ENCODE results near the gene HACD1.
"Not testable (repeated sequence)": the region's sequence is repeated elsewhere in the genome, so short reads cannot be mapped to it uniquely, and the experiment has no call there.

HACD1 gene

DNA sequence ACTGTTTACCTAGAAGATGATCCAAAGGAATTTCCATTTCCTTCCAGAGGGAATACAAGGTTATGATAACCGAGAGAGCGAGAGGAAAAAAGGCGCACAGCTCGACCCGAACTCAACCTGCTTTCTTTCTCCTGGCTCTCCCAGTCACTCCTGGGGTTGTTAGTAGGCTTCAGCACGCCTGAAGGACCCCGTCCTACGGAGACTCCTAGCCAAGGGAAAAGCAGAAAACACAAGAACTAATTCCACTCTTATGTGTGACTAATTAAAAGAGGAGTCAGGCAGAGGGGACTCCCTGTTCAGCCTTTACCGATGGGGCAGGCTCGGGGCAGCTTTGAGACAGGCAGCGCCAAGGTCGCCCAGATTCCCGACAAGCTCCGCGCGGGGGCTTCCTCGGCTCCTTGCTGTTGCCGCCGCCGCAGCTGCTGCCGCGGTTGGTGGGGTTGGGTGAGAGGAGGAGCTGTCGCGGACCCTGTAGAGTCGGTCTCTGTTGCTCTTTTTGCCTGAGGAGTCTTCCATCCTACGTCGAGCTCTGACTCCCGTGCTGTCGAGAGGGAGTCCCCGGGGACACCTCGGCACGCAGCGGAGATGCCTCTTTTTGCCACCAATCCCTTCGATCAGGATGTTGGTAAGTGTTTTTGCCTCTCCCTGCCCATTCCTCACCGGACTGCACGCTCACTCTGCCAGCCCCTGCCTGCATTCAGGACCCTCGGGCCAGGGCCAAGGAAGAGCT lies 26.7 kb upstream of the HACD1 start, which contains the start of gene STAM:
Gene STAM, plus strand, starts transcription at position 397 of the 730 bp plus-strand sequence. Its CDS starts 189 bp downstream, at position 586.
- peak within 1 kb of the TSS; percentile 91 for H3K4me3 ChIP-seq (ENCODE audit: control insufficient read depth, low read depth, low read length)
- DNase-seq (ENCODE audit: low read depth), result peak; percentile 62
- TF ChIP-seq, protein P1, sequence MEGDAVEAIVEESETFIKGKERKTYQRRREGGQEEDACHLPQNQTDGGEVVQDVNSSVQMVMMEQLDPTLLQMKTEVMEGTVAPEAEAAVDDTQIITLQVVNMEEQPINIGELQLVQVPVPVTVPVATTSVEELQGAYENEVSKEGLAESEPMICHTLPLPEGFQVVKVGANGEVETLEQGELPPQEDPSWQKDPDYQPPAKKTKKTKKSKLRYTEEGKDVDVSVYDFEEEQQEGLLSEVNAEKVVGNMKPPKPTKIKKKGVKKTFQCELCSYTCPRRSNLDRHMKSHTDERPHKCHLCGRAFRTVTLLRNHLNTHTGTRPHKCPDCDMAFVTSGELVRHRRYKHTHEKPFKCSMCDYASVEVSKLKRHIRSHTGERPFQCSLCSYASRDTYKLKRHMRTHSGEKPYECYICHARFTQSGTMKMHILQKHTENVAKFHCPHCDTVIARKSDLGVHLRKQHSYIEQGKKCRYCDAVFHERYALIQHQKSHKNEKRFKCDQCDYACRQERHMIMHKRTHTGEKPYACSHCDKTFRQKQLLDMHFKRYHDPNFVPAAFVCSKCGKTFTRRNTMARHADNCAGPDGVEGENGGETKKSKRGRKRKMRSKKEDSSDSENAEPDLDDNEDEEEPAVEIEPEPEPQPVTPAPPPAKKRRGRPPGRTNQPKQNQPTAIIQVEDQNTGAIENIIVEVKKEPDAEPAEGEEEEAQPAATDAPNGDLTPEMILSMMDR (IDR thresholded peaks at IDR 0.05; ENCODE audit: control insufficient read depth, insufficient read depth, low read depth, low read length, missing control alignments), result no peak

DNA sequence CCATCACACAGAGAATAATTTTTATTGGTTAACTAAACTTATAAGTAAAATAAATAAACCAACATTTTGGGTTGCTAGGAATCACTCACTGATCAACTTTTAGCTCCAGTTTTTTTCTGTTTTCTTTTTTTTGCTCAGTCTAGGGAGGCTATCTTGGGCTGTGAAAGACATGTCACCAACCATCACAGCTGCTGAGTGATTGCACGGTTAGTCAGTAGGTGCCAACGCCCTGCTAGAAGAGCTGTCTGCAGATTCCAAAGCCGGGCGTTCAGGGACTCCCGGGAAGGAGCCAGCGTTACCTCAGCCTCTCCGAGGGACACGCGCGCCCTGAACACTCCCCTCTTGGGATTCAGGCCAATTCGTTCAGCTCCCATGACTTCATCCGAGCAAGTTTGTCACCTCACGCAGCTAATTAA lies 26.2 kb upstream of the HACD1 start:
- TF ChIP-seq, protein P1 (IDR thresholded peaks at IDR 0.05; ENCODE audit: control insufficient read depth, insufficient read depth, low read depth, low read length, missing control alignments), result no peak
- DNase-seq (ENCODE audit: low read depth), result peak; percentile 24
- H3K4me3 ChIP-seq (ENCODE audit: control insufficient read depth, low read depth, low read length), result peak overlapping the region; percentile 91

DNA sequence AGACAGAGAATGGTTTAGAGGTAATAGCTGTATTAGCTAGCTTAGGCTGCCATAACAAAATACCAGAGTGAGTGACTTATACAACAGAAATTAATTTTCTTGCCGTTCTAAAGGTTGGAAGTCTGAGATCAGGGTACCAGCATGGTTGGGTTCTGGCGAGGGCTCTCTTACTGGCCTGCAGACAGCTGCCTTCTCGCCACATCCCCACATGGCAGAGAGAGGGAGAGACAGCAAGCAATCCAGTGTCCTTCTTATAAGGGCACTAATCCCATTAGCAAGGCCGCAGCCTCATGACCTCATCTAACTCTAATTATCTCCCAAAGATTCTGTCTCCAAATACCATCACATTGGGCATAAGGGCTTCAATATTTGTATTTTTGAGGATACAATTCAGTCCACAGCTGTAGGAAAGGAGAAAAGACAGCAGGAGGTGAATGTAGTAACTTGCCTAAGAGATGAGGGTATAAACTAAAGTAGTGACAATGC lies 23.2 kb upstream of the HACD1 start:
- H3K4me3 ChIP-seq (ENCODE audit: control insufficient read depth, low read depth, low read length), result no peak overlapping the region
- DNase-seq (ENCODE audit: low read depth), result no peak
- TF ChIP-seq, protein P1 (IDR thresholded peaks at IDR 0.05; ENCODE audit: control insufficient read depth, insufficient read depth, low read depth, low read length, missing control alignments), result no peak

DNA sequence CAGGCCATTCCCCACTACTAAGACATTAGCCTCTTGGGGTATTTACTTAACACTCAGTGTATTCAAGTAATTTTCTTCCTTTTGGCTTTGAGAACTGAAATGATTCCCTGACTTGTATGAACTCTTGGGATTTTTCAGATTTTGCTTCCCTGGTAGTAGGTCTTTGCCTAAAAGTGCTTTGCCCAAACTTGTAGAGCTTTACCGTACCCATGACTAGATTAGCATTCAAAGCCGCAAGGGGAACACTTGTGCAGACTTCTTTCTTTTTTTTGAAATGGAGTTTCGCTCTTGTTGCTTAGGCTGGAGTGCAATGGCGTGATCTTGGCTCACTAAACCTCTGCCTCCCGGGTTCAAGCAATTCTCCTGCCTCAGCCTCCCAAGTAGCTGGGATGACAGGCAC lies 20.7 kb upstream of the HACD1 start:
- no peak overlapping the region for H3K4me3 ChIP-seq (ENCODE audit: control insufficient read depth, low read depth, low read length)
- DNase-seq (ENCODE audit: low read depth), result no peak
- TF ChIP-seq, protein P1 (IDR thresholded peaks at IDR 0.05; ENCODE audit: control insufficient read depth, insufficient read depth, low read depth, low read length, missing control alignments), result no peak

DNA sequence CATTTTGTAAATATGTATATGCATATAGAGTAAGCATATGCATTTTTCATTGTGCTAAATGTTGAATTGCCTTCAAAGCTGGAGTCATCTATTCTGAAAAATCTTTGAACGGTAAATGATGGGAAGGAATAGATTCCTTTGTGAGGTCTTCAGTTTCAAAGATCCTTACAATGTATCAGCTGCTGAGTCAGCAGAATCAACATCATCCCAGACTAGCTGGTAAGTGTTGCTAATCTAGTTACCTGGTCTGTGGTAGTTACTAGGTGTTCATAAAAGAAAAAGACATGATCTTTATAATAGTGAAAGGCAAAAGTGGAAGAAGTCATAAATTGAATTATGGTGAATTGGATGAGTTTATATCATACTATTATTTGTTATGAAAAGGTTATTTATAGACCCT lies 16.2 kb upstream of the HACD1 start:
- H3K4me3 ChIP-seq (ENCODE audit: control insufficient read depth, low read depth, low read length), result no peak overlapping the region
- TF ChIP-seq, protein P1 (IDR thresholded peaks at IDR 0.05; ENCODE audit: control insufficient read depth, insufficient read depth, low read depth, low read length, missing control alignments), result no peak
- no peak for DNase-seq (ENCODE audit: low read depth)

DNA sequence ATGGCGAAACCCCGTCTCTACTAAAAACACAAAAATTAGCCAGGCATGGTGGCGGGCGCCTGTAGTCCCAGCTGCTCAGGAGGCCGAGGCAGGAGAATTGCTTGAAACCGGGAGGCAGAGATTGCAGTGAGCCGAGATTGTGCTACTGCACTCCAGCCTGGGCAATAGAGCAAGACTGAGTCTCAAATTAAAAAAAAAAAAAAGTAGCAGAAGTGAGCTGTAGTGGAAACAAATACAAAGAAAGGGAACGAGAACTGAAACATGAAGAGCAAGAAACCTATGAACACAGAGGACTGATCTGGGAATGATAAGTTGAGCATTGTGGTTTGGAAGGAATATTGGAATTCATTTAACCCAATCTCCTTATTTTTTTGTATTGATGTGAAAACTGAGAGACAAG lies 15.4 kb upstream of the HACD1 start:
- not testable (repeated sequence) for DNase-seq (ENCODE audit: low read depth); H3K4me3 ChIP-seq (ENCODE audit: control insufficient read depth, low read depth, low read length)

DNA sequence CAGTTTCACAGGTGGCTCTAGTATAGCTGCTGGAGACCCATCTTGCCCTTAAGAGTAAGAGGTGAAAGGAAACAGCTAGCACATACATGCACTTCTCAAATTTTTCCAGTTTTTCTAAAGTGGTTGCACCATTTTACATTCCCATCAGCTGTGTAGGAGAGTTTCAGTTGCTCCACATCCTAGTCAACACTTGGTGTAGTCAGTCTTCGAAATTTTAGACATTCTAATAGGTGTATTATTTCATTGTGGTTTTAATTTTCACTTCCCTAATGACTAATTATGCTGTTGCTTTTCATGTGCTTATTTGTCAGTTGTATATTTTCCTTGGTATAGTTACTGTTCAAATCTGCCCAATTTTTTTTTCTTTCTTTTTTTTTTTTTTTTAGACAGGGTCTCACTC lies 9.5 kb upstream of the HACD1 start:
- no peak overlapping the region for H3K4me3 ChIP-seq (ENCODE audit: control insufficient read depth, low read depth, low read length)
- TF ChIP-seq, protein P1 (IDR thresholded peaks at IDR 0.05; ENCODE audit: control insufficient read depth, insufficient read depth, low read depth, low read length, missing control alignments), result no peak
- no peak for DNase-seq (ENCODE audit: low read depth)
